GM21619 (cell line): ENCODE results near the gene FRS3.

Experiments used
- ATAC-seq: cut with Tn5 transposase; IDR thresholded peaks from one replicate; pipeline ENCODE4 v1.9.1; 2021; ENCODE audit not compliant: unreplicated experiment

FRS3 gene

DNA sequence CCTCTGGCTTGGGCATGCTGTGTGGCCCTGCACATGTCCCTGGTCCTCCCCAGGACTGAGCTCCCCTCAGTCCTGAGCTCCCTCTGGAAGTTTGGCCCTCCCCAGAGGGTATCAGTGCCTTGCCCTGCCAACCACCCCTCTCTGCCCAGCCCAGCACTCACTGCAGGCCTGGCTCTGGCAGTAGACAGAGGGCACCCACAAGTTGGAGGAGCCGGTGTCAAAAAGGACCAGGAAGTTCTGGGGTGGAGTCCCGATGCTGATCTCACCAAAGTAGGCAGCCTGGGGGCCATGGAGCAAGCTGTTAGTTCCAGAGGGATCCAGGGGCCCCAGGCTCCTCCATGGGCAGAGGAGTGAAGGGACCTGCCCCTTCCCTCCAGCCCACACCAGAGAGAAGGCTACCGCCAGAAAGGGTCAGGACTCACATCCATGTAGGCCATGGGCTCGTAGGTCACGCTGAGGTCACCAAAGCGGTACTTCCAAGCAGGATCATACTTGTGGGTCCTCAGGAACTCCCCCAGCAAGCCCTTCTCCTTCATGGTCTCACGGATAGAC is 35.4 kb downstream of the FRS3 start:
- no peak for ATAC-seq

DNA sequence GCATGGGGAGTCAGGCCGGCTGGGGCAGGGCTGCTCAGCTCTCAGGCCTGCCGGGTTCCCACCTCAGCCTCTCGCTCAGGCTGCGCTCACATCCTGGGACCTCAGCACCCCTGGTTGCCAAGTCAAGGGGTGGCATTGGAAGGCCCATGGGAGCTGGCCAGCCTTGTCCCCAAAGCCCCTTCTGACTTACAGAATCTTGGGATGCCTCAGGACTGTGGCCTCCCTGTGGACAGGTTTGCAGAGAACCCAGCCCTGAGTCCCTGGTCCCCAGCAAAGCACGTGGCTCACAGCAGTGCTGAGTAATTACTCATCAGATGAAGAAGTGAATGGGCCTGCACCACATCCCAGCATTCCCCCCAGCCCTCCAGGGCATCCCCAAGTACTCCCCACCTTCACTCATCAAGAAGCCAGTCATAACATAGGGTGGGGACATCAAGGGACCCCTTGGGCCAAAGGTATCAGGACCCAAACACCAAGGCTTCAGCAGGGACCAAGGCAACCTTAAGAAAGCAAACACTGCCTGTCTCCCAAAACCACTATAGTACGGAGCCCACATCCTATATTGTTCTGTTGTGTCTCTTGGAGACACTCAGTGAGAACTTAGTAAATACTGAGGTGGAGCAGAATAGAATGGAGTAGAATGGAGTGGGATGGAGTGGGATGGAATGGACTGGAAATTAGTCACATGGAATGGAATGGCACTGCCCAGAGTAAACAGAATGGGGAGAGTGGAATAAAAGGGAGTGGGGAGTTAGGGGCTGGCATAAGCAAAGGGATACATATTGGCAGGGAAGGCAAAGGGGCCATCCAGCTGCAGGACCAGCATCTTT is 36.1 kb downstream of the FRS3 start:
- no peak for ATAC-seq

DNA sequence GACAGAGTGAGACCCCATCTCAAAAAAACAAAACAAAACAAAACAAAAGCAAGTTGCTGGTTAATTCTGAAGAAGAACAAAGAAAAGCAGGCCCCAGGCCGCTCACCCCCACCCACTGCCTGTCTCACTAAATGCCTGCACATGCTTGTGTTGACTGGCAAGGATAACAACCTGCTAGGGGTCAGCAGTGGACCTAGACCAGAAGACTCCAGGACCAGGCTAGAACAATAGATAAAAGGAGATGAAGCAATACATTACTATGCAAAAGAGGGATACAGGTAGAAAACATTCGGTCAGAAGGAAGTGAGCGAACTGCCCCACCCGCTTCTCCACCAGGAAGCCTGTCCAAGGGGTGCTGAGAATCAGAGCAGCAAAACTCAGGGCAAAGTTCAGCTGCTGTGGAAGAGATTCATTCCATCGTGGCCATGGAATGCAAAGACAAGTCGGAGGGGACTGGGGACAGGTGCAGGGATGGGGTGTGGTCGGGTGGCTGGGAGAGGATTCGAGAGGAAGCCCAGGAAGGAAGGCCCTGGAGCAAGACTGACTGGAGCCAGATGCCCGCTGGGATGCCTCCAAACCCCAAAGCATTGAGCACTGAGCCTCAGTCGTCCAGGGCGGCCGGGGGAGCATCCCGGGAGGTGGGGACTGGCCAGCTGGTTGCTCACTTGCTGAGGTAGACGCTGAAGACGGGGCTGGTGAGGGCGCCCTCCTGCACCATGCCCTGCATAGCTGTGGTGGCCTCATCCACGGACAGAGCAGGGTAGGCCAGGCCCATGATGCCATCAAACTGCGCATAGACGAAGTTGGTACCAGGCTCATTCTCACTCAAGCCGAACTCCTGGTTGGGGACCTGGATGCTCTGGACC is 37.8 kb downstream of the FRS3 start:
- no peak for ATAC-seq

- ATAC-seq = no peak
These were observed 39.1 kb downstream of the FRS3 start for GRCh38 chr6:41740366-41741162.

GRCh38 chr6:41739041-41739440 is 40.7 kb downstream of the FRS3 start:
- no peak for ATAC-seq

DNA sequence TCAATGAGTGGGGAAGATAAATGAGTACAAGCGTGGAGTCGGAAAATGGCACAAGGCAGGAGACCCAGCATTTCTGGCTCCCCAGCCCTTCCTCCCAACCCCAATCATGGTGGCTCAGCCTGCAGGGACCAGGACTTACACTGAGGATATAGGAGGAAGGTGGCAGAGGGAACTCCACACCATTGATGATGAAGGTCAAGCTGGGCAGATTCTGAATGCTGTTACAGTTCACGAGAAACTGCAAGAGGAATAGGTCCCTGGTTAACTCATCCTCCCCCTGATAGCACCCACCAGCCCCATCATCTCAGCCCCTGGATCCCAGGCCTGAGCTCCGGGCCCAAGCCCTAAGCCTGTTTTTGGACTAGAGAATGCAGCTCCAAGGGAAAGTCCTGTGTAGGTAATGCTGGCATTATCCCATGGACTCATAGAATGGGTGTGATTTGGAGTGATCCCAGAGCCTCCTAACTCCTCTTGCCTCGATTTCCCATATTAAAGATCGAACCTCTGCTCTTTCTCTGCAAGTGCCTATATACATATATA is 42.0 kb downstream of the FRS3 start:
- no peak for ATAC-seq

DNA sequence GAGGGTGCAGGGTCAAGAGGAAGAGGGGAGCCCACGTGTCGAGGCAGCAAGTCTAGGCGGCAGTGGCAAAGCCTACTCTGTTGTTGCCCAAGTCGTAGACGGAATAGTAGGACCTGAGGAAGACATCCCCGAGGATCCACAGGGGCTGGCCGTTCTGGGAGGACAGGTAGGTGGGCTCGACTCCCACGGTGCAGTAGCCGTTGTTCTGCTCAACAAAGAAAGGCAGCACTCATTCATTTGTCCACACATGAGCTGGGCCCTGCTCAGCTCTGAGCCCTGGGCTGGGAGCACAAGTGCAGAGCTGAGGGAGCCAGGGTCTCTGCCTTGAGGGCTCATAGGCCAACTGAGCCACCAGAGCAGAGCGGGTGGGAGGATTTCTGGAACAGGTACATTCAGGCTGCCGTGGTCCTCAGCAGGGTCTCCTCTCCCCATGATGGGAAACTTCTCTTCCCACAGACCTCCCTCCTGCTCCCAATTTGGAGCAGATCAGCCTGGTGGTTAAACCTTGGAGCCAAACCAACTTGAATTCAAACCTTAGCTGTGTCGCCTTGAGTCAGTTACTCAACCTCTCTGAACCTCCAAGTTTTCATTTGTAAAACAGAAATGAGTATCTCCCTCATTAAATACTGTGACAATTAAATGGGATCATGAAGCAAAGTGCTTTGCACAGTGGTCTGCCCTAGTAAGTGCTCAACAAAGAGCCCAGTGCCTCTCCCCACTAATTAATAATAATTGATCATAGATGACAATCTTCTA is 42.7 kb downstream of the FRS3 start:
- ATAC-seq = no peak

DNA sequence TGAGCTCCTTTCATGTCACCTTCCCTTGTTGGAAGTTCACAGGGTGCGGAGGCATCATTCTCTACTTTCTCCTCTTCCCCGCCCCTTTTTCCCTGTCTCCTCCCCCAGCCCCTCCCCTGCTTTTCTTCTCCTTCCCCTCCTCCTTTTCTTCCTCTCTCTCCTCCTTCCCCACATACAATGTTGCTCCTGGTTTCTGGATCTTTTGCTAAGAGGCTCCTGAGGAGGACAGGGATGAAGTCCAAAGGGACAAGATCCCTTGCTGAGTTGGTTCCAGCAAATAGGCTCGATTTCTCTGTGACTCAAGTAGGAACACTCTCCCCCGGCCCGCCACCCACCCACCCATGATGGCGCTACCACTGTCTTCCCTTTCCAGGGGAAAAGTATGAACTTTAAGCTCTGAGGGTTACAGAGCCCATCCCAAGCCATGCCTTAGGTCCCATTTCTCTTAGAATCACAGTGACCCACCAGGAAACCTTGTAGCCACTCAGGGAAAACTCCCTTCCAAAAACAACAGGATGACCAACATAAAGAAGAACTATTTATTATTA is 43.4 kb downstream of the FRS3 start:
- ATAC-seq = no peak

DNA sequence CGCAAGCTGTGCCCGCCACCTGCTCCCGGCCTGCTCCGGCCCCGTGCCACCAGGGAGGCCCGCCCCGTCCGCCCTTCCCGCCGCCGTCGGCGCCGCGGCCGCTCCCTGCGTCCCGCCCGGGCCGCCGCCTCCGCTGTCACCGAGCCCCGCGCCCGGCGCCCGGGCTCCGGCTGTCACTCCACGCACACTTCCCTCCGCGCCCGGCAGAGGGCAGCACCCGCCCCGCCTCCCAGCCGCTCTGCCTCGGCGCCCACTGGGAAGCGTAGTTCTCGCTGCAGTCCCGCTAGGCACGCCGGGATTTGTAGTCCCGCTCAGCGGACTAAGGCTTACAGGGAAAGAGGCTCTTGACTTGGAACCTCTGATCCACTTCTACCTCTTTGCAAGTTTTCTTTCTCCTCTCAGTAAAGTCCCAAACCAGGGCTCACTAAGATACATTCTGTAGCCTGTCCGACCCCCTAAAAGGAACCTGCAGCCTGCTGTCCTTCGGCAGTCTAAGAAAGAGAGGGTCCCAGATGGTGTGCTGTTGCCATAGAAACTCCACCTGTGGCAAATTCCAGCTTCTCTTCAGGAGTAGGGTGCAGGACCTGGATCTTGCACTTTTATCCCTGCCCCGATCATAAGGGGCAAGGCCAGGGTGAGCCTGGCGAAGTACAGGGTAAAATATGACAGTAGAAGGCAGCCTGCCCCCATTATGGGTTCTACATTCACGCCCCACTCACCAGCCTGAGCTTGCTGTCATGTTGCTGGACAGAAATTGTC is 44.1 kb downstream of the FRS3 start, which contains the start of gene TFEB:
Gene TFEB (minus strand): TSS at position 182 of the 759 bp plus-strand sequence. CDS start 44,395 bp downstream, outside the sequence.
- ATAC-seq = peak; percentile 44

- peak; percentile 22 for ATAC-seq
These were observed 44.9 kb downstream of the FRS3 start for GRCh38 chr6:41734666-41735426.

DNA sequence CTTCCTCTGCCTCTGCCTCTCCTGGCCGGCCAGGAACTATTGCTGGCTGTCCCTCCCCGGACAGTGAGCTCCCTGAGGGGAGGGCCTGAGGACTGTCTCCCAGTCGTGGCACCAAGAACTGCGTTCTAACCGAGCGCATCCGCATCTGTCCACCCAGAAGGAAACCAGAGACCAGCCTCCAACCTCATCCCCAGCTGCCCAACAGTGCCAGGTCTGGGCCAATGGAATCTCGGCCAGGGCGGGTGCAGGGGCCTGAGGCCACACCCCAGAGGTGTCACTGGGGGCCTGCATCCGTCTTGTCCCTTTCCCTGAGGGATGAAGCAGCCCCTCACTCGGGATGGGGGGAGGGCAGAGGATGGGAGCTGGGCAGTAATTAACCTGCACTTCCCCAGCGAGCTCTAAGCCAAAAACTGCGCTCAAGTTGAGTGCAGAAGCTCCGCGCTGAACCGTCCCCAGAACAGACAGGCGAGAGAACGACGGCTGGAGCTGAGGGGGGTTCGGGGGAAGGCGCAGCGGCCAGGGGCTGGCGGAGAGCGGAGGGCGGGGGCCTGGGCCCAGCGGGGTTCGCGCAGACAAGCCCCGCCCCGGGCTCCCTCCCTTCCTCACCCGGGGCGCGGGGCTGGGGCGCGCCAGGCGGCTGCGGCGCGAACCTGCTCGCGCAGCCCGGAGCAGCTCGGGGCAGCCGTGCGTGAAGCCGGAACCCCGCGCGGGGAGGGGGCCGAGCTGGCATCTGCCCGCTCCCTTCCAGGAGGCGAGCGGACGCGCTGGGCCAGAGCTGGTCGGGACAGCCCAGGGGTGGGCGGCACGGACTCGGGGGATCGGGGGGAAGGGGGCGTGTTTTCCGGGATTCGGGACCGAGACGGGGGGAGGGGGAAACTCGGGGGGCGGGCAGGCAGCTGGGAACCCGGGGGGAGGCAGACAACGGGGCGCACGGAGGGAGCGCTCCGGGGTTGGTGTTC is 45.7 kb downstream of the FRS3 start:
- ATAC-seq = peak; percentile 35

- no peak for ATAC-seq
These were observed 46.4 kb downstream of the FRS3 start for GRCh38 chr6:41733360-41733706.

DNA sequence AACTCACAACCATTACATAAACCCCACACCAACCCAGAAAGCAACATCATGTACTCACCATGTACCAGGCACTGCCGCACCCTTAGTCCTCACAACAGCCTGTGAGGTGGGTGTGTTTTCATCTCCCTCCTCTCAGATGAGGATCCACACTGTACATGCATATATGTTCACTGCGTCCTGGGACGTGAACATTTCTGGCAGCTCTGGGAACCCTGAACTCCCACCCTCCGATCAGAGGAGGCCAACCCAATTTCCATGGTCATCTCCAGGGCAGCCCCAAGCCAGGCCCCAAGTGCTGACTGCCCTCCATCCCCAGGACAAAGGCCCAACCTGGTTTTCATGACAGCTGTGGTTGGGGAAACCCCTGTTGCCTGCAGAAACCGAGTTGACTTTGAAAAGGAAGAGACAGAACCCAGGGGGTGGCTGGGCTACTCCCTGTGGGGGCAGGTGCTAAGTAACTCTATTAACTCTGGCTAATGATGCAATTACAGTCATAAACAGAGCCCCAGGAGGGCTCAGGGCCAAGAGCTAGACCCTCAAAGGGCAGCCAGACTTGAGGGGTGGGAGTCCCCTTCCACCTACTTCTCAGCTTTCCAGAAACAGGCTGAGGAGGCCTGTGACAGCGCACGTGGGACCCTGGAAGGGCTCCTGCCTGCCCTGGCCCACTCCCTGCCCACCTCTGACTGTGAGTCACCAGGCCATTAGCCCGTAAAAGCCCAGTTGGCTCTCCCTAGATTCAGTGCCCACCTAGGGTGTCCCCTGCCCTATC is 46.9 kb downstream of the FRS3 start:
- peak; percentile 37 for ATAC-seq

DNA sequence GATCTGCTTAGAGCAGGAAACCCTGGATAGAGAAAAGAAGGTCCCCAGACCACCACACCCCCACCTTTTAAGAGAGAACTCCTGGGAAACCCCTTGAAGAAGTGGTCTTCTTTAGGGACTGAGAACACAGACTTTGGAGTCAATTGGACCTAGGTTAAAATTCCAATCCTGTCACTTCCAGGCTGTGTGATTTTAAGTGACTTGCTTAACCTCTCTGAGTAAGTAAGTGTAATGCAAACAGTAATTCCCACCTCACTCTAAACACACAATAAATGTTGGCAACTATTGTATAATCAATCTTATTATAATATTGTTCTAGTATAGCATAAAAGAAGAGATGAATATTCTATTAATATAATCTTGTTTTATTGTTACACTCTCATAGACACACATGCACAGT is 47.6 kb downstream of the FRS3 start:
- no peak for ATAC-seq

DNA sequence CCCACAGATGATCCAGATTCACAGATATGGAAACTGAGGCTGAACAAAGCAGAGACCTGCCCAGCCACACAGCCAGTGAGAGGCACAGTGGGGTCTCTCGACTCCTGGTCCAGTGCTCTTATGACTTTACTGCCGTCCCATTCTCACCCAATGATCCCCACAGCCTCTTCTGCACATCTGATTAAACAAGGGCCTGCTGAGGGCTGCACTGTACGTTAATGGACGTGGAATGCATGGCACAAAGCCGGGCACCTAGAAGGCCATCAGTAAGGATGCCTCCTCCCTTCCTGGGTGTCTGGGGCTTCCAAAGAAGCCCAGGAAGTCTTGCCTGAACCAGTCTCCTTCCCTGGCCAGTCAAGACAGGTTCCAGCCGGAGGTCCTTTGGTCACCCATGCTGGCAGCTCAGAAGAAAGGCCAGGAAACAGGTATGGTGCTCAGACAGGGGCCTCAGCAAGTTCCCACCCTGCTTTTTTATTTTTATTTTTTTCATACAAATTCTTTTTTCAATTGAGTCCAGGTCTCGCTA is 48.1 kb downstream of the FRS3 start:
- ATAC-seq = no peak
